ENCODE results near the gene DCXR. TPM values are rescaled to one million over a fixed set of nuclear protein-coding genes. Genes with fewer than 3 reads are reported as not detected.

The DCXR gene
- total and polyA plus RNA-seq, 7 donors = 44.3 to 163 (median 94.8) TPM

GRCh38 chr17:82081546-82081945 is 44.0 kb upstream of the DCXR start:
- no peak for DNase-seq
- Histone ChIP-seq H3K27ac (no peak overlapping the region), H3K27me3 (no peaks in the 10 kb centered on the region), H3K36me3 (peaks cover 54 to 83% (median 70%) of the 10 kb centered on the region in 4 donors), H3K4me1 (no peaks in the 10 kb centered on the region), H3K9me3 (no peaks in the 10 kb centered on the region), H3K4me3 (no peak overlapping the region)
- 93 to 94% methylated on average over 20 of the region's 20 CpGs for WGBS, 2 donors
- no peak for TF ChIP-seq EP300 (IDR thresholded peaks at IDR 0.05)
- no peak for TF ChIP-seq POLR2AphosphoS5 (IDR thresholded peaks at IDR 0.05)
- no peak for TF ChIP-seq CTCF (IDR thresholded peaks at IDR 0.05)
- TF ChIP-seq POLR2A (IDR thresholded peaks at IDR 0.05) = no peak
- intact Hi-C loops (cut with DNase I) = no loop called here

GRCh38 chr17:82080789-82081464 is 43.4 kb upstream of the DCXR start:
- 96% methylated on average over 44 of the region's 44 CpGs for WGBS, 2 donors

GRCh38 chr17:82080048-82080788 is 42.7 kb upstream of the DCXR start:
- no peaks in the 10 kb centered on the region for H3K4me1 ChIP-seq
- no peaks in the 10 kb centered on the region for H3K27me3 ChIP-seq
- intact Hi-C loops (cut with DNase I) = no loop called here
- H3K9me3 ChIP-seq = no peaks in the 10 kb centered on the region
- DNase-seq = no peak
- H3K27ac ChIP-seq = no peak overlapping the region
- H3K4me3 ChIP-seq = no peak overlapping the region
- H3K36me3 ChIP-seq = peaks cover 44 to 70% (median 58%) of the 10 kb centered on the region in 4 donors
- TF ChIP-seq POLR2A (IDR thresholded peaks at IDR 0.05) (no peak), POLR2AphosphoS5 (IDR thresholded peaks at IDR 0.05) (no peak), CTCF (IDR thresholded peaks at IDR 0.05) (no peak), EP300 (IDR thresholded peaks at IDR 0.05) (no peak)
- 92 to 93% methylated on average over 36 of the region's 36 CpGs for WGBS, 2 donors

More at GRCh38 chr17:82080789-82081464, 43.4 kb upstream of the DCXR start:
- Histone ChIP-seq H3K36me3 (peaks cover 51 to 77% (median 65%) of the 10 kb centered on the region in 4 donors), H3K9me3 (no peaks in the 10 kb centered on the region), H3K27me3 (no peaks in the 10 kb centered on the region), H3K4me1 (no peaks in the 10 kb centered on the region), H3K27ac (no peak overlapping the region), H3K4me3 (no peak overlapping the region)
- intact Hi-C loops (cut with DNase I) = no loop called here
- no peak for TF ChIP-seq EP300 (IDR thresholded peaks at IDR 0.05)
- TF ChIP-seq POLR2A (IDR thresholded peaks at IDR 0.05) = no peak
- no peak for TF ChIP-seq POLR2AphosphoS5 (IDR thresholded peaks at IDR 0.05)
- no peak for TF ChIP-seq CTCF (IDR thresholded peaks at IDR 0.05)
- no peak for DNase-seq

GRCh38 chr17:82079001-82079677 is 41.6 kb upstream of the DCXR start:
- Histone ChIP-seq H3K36me3 (peaks cover 36 to 59% (median 47%) of the 10 kb centered on the region in 4 donors), H3K27me3 (no peaks in the 10 kb centered on the region), H3K9me3 (no peaks in the 10 kb centered on the region), H3K4me3 (no peak overlapping the region), H3K27ac (no peak overlapping the region), H3K4me1 (no peaks in the 10 kb centered on the region)
- DNase-seq = no peak
- WGBS, 2 donors = 92 to 96% methylated on average over 47 of the region's 47 CpGs
- TF ChIP-seq CTCF (IDR thresholded peaks at IDR 0.05) = no peak
- no peak for TF ChIP-seq EP300 (IDR thresholded peaks at IDR 0.05)
- TF ChIP-seq POLR2A (IDR thresholded peaks at IDR 0.05) = no peak
- TF ChIP-seq POLR2AphosphoS5 (IDR thresholded peaks at IDR 0.05) = no peak
- intact Hi-C loops (cut with DNase I) = no loop called here

All from sigmoid colon (tissue), 7 donors.